OCI-M2 (cell line): ENCODE measurements around the gene PGS1.

ENCODE experiments used
- DNase-seq: peaks from one replicate; lab custom pipeline; 2025; ENCODE audit not compliant: unreplicated experiment; lab: John Stamatoyannopoulos, UW

PGS1 gene

DNA sequence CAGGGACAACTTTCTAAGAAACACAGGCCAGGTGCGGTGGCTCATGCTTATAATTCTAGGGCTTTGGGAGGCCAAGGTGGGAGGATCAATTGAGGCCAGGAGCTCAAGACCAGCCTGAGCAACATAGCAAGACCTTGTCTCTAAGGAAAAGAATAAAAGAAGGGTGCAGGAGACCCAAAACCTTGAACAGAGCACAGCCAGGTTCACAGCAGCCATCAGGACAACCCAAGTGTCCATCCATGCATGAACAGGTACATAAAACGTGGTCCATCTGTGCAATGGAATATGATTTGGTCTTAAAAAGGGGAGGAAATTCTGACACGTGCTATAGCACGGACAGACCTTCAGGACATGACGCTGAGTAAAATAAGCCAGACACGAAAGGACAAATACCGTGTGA is 91.0 kb downstream of the PGS1 start:
- no peak for DNase-seq

DNA sequence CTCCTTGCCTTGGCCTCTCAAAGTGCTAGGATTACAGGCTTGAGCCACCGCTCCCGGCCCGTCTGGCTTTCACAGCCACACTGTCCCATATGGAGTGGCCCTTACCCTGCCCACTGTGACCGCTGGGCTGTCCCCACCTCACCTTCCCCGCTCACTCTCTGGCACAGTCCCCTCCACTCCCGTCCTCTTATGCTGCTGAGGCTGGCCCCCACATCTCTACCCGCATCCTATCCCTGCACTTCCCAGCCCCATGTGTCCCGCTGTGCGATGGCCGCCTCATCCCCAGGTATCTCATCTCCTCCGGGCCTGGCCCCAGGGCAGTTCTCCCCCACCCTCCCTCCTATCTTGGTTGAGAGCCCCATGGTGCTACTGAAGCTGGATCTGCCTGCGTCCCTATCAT is 93.2 kb downstream of the PGS1 start:
- DNase-seq: no peak

DNA sequence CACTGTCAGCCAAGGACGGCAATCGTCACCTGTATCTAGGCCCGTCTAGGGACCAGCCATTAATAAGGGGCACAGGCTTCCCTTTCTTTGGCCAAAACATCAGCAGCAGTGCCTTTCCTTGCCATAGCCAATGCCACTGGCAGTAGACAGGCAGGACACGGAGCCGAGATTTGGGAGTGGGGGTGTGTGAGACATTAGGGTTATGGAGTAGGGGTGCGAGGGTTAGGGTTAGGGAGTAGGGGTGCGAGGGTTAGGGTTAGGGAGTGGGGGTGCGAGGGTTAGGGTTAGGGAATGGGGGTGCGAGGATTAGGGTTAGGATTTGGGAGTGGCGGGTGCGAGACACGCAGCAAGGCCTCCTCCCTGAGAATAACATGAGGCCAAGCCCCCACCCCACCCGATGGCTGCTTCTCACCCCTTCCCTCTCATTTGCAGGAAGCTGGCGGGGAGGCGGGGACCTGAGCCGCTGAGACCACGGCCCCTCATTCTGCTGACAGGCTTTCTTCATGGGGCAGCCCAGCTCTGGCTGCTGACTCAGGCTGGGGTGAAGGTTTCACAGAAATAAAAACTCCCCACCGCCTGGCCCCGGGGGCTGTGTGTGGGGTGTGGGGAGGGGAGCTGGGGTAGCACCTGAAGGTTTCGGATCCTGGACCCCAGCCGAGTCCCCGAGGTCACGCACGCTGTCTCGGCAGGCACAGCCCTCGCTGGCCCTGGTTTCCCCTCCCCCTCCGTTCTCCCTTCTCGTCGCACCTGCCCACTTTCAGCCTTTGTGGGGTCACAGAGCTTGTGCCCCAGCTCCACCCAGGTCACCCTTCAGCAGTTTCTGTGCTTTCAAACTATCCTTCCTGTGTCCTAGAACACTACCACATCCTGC is 93.8 kb downstream of the PGS1 start:
- DNase-seq: no peak

- no peak for DNase-seq
Observed at GRCh38 chr17:78473951-78474613, 95.6 kb downstream of the PGS1 start.
